AG04450 (cell line): Measurements from ENCODE around the gene ZNF236. TPM values are rescaled to one million over a fixed set of nuclear protein-coding genes. Genes with fewer than 3 reads are reported as not detected.

Experiments
- CTCF ChIA-PET: fragments of 300-600, 350-600 bp; formaldehyde crosslinking; extraction: SDS; loops from one replicate; lab custom pipeline; 2022; ENCODE audit warnings: antibody characterized with exemption, inconsistent platforms; lab: Charles Lee
- POLR2A ChIA-PET: fragments of 350-600 bp; formaldehyde crosslinking; extraction: SDS; loops from one replicate; lab custom pipeline; 2021; ENCODE audit warnings: antibody characterized with exemption, inconsistent platforms; lab: Yijun Ruan, JAX
- DNase-seq: peaks from one replicate; pipeline ENCODE4 v3.0.0-alpha.2; 2011; ENCODE audit warnings: low read depth, low spot score
- H3K27ac ChIP-seq: one replicate; pipeline ENCODE4 v1.5.1; 2012; ENCODE audit warnings: low read depth, low read length, control low read depth
- H3K27me3 ChIP-seq: one replicate; pipeline ENCODE4 v1.6.0; 2012; ENCODE audit warnings: low read length; ENCODE audit not compliant: control insufficient read depth, insufficient read depth
- H3K4me3 ChIP-seq: 2 replicates; pipeline ENCODE4 v1.5.1; 2011; ENCODE audit warnings: mild to moderate bottlenecking, low read depth, low read length, control low read depth
- H3K9me3 ChIP-seq: 2 replicates; pipeline ENCODE4 v1.5.1; 2012; ENCODE audit warnings: low read length; ENCODE audit not compliant: control insufficient read depth, insufficient read depth
- polyA plus RNA-seq: library from polyadenylated mRNA; depleted of rRNA; stranded (reverse); fragments of >200 nt; gene quantifications from 2 replicates; pipeline ENCODE4 v1.2.3, GENCODE V29; 2011
- TF ChIP-seq, protein P1 (sequence below): IDR thresholded peaks from 2 replicates; pipeline ENCODE4 v1.5.1; 2011; ENCODE audit warnings: low read depth, low read length, control low read depth, inconsistent platforms

ZNF236 gene
- polyA plus RNA-seq, 1 experiment: 5.3 TPM

DNA sequence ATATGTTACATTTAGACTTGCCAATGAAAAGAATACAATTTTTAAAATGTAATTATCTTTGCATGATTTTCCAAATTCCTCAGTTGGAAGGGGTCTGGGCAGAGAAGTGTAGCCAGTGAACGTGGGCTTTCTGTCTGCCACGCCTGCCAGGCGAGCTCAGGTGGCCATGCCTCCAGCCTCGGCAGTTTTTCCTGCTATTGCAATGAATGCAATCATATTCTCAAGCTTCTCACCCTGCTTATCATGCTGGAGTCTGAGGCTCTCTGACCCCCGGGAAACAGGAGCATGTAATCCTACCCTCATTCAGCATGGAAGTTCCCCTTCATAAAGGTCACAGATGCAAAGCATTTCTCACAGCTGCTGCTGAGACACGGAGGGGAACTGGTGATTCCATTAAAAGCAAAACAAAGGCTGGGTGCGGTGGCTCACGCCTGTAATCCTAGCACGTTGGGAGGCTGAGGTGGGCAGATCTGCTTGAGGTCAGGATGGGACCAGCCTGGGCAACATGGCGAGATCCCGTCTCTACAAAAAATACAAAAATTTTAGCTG lies 155.4 kb downstream of the ZNF236 start:
- Histone ChIP-seq H3K27ac (no peak overlapping the region), H3K27me3 (no peaks in the 10 kb centered on the region), H3K4me3 (no peak overlapping the region), H3K9me3 (no peaks in the 10 kb centered on the region; the same call in 1 of the 2 replicates)
- ChIA-PET POLR2A (no interaction called here), CTCF (interaction anchor here (1.3 kb wide), 1 partner anchor 22 kb away, joined by 4 read pairs; no protein-coding TSS in a partner anchor)
- DNase-seq: no peak
- TF ChIP-seq, protein P1, sequence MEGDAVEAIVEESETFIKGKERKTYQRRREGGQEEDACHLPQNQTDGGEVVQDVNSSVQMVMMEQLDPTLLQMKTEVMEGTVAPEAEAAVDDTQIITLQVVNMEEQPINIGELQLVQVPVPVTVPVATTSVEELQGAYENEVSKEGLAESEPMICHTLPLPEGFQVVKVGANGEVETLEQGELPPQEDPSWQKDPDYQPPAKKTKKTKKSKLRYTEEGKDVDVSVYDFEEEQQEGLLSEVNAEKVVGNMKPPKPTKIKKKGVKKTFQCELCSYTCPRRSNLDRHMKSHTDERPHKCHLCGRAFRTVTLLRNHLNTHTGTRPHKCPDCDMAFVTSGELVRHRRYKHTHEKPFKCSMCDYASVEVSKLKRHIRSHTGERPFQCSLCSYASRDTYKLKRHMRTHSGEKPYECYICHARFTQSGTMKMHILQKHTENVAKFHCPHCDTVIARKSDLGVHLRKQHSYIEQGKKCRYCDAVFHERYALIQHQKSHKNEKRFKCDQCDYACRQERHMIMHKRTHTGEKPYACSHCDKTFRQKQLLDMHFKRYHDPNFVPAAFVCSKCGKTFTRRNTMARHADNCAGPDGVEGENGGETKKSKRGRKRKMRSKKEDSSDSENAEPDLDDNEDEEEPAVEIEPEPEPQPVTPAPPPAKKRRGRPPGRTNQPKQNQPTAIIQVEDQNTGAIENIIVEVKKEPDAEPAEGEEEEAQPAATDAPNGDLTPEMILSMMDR: no peak

GRCh38 chr18:76978616-76979015 lies 156.3 kb downstream of the ZNF236 start:
- Histone ChIP-seq H3K27ac (no peak overlapping the region), H3K4me3 (no peak overlapping the region), H3K27me3 (no peaks in the 10 kb centered on the region), H3K9me3 (no peaks in the 10 kb centered on the region; the same call in 1 of the 2 replicates)
- POLR2A ChIA-PET: no interaction called here
- TF ChIP-seq, protein P1: no peak
- no peak for DNase-seq
- CTCF ChIA-PET: no interaction called here

GRCh38 chr18:76979111-76979751 lies 156.9 kb downstream of the ZNF236 start:
- ChIA-PET CTCF (no interaction called here), POLR2A (no interaction called here)
- Histone ChIP-seq H3K27ac (no peak overlapping the region), H3K27me3 (no peaks in the 10 kb centered on the region), H3K4me3 (no peak overlapping the region), H3K9me3 (no peaks in the 10 kb centered on the region; the same call in 1 of the 2 replicates)
- no peak for DNase-seq
- TF ChIP-seq, protein P1: no peak

DNA sequence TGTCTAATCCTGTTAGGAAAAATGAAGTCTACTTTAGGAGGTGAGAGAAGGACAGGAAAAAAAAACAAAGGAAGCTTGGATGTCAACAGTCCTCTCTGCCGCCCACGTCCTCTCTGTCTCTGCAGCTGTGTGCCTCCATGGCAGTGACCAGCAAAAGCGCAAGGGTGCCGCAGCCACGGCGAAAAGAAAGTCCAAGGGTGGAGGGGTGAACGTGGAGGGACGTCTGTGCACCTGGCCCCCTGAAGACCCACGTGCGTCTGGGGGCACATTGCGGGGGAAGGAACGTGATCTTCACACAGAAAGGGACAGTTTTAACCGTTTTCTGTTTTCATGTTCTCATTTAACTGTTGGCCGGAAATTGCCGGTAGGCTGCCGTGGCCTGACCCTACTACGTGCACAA lies 157.5 kb downstream of the ZNF236 start:
- no peak overlapping the region for H3K4me3 ChIP-seq
- no peak for DNase-seq
- H3K27ac ChIP-seq: no peak overlapping the region
- POLR2A ChIA-PET: no interaction called here
- TF ChIP-seq, protein P1: no peak
- H3K27me3 ChIP-seq: no peaks in the 10 kb centered on the region
- CTCF ChIA-PET: interaction anchor here (4.1 kb wide), 1 partner anchor 20 kb away, joined by 47 read pairs; no protein-coding TSS in a partner anchor
- no peaks in the 10 kb centered on the region; the same call in 1 of the 2 replicates for H3K9me3 ChIP-seq

- DNase-seq: no peak
- no peak overlapping the region for H3K27ac ChIP-seq
- H3K27me3 ChIP-seq: no peaks in the 10 kb centered on the region
- TF ChIP-seq, protein P1: no peak
- H3K9me3 ChIP-seq: no peaks in the 10 kb centered on the region; the same call in 1 of the 2 replicates
- ChIA-PET CTCF (interaction anchor here (0.8 to 4.1 kb wide), 3 partner anchors 19 to 231 kb away, joined by 3 to 47 read pairs (median 4); no protein-coding TSS in a partner anchor), POLR2A (no interaction called here)
- H3K4me3 ChIP-seq: no peak overlapping the region
Observed at GRCh38 chr18:76980663-76981395, 158.5 kb downstream of the ZNF236 start.
